SHP77 treated with DMSO at 0.1 percent for 48 hours (cell line): Measurements from ENCODE around the gene PPM1M.

ENCODE experiments used
- DNase-seq: peaks from one replicate; lab custom pipeline; 2025; lab: John Stamatoyannopoulos, UW

PPM1M gene

GRCh38 chr3:52297242-52298148 lies 51.9 kb downstream of the PPM1M start:
- no peak for DNase-seq

- no peak for DNase-seq
Measured at GRCh38 chr3:52298149-52299098, 52.9 kb downstream of the PPM1M start.

- no peak for DNase-seq
Measured at GRCh38 chr3:52299247-52299878, 53.8 kb downstream of the PPM1M start.
